Peyer's patch (tissue), 4 donors: ENCODE measurements around the gene AKAP13. TPM values are rescaled to one million over a fixed set of nuclear protein-coding genes. Genes with fewer than 3 reads are reported as not detected.
"Not testable (repeated sequence)": the region's sequence is repeated elsewhere in the genome, so short reads cannot be mapped to it uniquely, and the experiment has no call there.

Experiments
- DNase-seq, 3 donors: peaks; one replicate each; pipeline ENCODE4 v3.0.0-alpha.2; 2017 to 2019
- H3K27ac ChIP-seq, 4 donors: fragments of 200-600 bp; sonication (generic); one replicate each; pipeline ENCODE4 v1.5.1; 2016 to 2019
- H3K27me3 ChIP-seq, 2 donors: fragments of 200-600 bp; sonication (generic); one replicate each; pipeline ENCODE4 v1.5.1; 2019
- H3K36me3 ChIP-seq, 3 donors: fragments of 200-600 bp; sonication (generic); one replicate each; pipeline ENCODE4 v1.5.1; 2016 to 2019
- H3K4me1 ChIP-seq, 4 donors: fragments of 200-600 bp; sonication (generic); one replicate each; pipeline ENCODE4 v1.5.1; 2016 to 2019
- H3K4me3 ChIP-seq, 4 donors: fragments of 200-600 bp; sonication (generic); 1 replicate in 3 of 4; 2 replicates in 1 of 4; pipeline ENCODE4 v1.5.1; 2016 to 2019; ENCODE audit warnings: mild to moderate bottlenecking in 1 of 4
- H3K9me3 ChIP-seq, 4 donors: fragments of 200-600 bp; sonication (generic); one replicate each; pipeline ENCODE4 v1.5.1; 2016 to 2019; ENCODE audit warnings: mild to moderate bottlenecking in 1 of 4
- CTCF ChIP-seq, 6 experiments: fragments of 450-650 bp in 4 of 6; fragments of 200-600 bp in 2 of 6; sonication (generic) in 1 of 6; IDR thresholded peaks; one replicate each; pipeline ENCODE4 v1.5.1; 2017 to 2019; ENCODE audit warnings: antibody characterized with exemption in 6 of 6, mild to moderate bottlenecking in 3 of 6, moderate library complexity in 1 of 6
- POLR2A ChIP-seq, 2 donors: fragments of 450-650 bp; IDR thresholded peaks; one replicate each; pipeline ENCODE4 v1.5.1; 2017; ENCODE audit warnings: antibody characterized with exemption in 2 of 2, mild to moderate bottlenecking in 2 of 2, moderate library complexity in 2 of 2
- total RNA-seq, 4 donors: library from RNA; depleted of rRNA; stranded (reverse); fragments of >200 nt; gene quantifications; one replicate each; pipeline ENCODE4 v1.1.0, GENCODE V29; 2016

AKAP13 gene
- total RNA-seq, 4 donors from 2014 or later, result 166 to 742 (median 242) TPM

- H3K36me3 ChIP-seq, H3K27me3 ChIP-seq, H3K4me3 ChIP-seq, DNase-seq, H3K9me3 ChIP-seq: not testable (repeated sequence)
- H3K4me1 ChIP-seq, result peaks cover 0 to 13% (median 0%) of the 10 kb centered on the region in 4 donors
- H3K27ac ChIP-seq, result peak overlapping the region in 3 of 4 donors; percentile 17 to 53 (median 52)
Observed at GRCh38 chr15:85345196-85345918, 35.0 kb upstream of the AKAP13 start.

- not testable (repeated sequence) for H3K4me3 ChIP-seq, H3K27me3 ChIP-seq, H3K9me3 ChIP-seq, H3K36me3 ChIP-seq, DNase-seq
- Histone ChIP-seq H3K4me1 (peaks cover 0 to 13% (median 0%) of the 10 kb centered on the region in 4 donors), H3K27ac (peak overlapping the region in 1 of 4 donors; percentile 33)
- peak in 1 of 6 experiments; percentile 16 for TF ChIP-seq CTCF (IDR thresholded peaks at IDR 0.05)
Observed at GRCh38 chr15:85346462-85347084, 33.8 kb upstream of the AKAP13 start.

GRCh38 chr15:85347264-85348047, 32.9 kb upstream of the AKAP13 start:
- H3K36me3 ChIP-seq, H3K27ac ChIP-seq, DNase-seq, H3K4me3 ChIP-seq, H3K9me3 ChIP-seq, H3K27me3 ChIP-seq: not testable (repeated sequence)
- peaks cover 0 to 13% (median 0%) of the 10 kb centered on the region in 4 donors for H3K4me1 ChIP-seq

DNA sequence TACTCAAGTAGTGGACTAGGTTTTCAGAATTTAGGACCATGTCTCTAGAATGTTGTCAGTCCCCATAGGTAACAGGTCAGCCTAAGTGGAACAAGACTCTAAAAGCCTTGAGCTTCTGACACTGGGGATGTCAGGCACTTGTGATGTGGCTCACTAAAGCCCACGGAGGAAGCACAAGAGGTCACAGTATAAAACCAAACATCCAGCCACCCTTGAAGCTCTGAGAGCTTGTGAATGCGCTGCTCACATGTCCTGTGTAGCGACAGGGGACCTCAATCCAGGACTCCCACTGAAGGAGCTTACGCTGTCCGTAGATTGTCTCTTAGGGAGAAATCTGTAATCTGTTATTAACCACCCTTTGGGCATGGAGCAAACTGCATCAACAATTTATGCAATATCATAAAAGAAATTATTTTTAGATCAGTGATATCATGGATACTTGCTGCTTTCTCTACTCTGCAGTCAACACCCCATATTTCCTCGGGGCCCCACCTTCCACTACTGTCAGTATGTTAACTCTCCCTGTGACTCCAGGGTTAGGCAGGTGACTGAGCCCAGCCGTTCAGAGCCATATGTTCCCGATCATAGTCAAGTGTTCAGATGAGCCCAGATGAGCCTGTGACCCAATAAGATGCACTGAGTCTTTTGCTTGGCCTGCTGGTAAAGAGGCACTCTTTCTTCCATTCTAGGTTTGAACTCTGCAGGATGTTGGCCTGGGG, 32.2 kb upstream of the AKAP13 start:
- peaks cover 0 to 13% (median 0%) of the 10 kb centered on the region in 4 donors for H3K4me1 ChIP-seq

GRCh38 chr15:85349062-85349461, 31.3 kb upstream of the AKAP13 start:
- H3K27ac ChIP-seq, H3K36me3 ChIP-seq, H3K4me1 ChIP-seq, H3K9me3 ChIP-seq, H3K27me3 ChIP-seq, H3K4me3 ChIP-seq, DNase-seq: not testable (repeated sequence)

More for the DNA sequence above, 32.2 kb upstream of the AKAP13 start:
- not testable (repeated sequence) for H3K36me3 ChIP-seq, H3K4me3 ChIP-seq, H3K27me3 ChIP-seq, DNase-seq, H3K9me3 ChIP-seq, H3K27ac ChIP-seq

DNA sequence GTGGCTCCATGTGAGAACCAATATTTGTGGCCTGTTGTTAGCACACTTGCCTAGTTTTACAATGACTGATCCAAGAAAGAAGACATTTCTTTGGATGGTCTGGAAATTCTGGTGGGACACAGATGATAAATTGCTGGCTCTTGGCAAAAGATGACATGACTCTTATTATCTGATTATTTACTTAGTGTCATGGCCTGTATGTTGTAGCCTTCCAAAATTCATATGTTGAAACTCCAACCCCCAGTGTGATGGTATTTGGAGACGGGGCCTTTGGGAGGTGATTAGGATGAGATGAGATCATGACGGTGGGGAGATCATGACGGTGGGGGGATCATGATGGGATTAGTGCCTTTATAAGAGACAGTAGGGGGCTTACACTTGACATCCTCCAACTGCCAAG, 30.0 kb upstream of the AKAP13 start:
- Histone ChIP-seq H3K9me3 (no peaks in the 10 kb centered on the region), H3K4me1 (peaks cover 0 to 5% (median 0%) of the 10 kb centered on the region in 4 donors), H3K27me3 (no peaks in the 10 kb centered on the region), H3K4me3 (no peak overlapping the region), H3K27ac (no peak overlapping the region), H3K36me3 (no peaks in the 10 kb centered on the region)
- DNase-seq, result no peak
- TF ChIP-seq CTCF (IDR thresholded peaks at IDR 0.05), result no peak
- no peak for TF ChIP-seq POLR2A (IDR thresholded peaks at IDR 0.05)

DNA sequence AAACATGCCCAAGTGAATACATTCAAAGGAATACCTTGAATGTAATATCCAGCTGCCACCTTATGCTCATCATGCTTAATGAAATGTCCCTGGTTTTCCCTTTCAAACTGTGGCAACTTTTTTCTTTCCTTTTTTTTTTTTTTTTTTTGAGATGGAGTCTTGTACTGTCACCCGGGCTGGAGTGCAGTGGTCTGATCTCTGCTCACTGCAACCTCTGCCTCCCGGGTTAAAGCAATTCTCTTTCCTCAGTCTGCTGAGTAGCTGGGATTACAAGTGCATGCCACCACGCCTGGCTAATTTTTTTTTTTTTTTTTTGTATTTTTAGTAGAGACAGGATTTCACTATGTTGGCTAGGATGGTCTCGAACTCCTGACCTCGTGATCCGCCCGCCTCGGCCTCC, 28.9 kb upstream of the AKAP13 start:
- H3K9me3 ChIP-seq, H3K36me3 ChIP-seq, DNase-seq, H3K27me3 ChIP-seq, H3K27ac ChIP-seq, H3K4me3 ChIP-seq, H3K4me1 ChIP-seq: not testable (repeated sequence)

- no peak overlapping the region for H3K27ac ChIP-seq
- no peaks in the 10 kb centered on the region for H3K9me3 ChIP-seq
- H3K36me3 ChIP-seq, result no peaks in the 10 kb centered on the region
- TF ChIP-seq POLR2A (IDR thresholded peaks at IDR 0.05), result no peak
- no peak for TF ChIP-seq CTCF (IDR thresholded peaks at IDR 0.05)
- H3K27me3 ChIP-seq, result no peaks in the 10 kb centered on the region
- H3K4me1 ChIP-seq, result no peaks in the 10 kb centered on the region
- DNase-seq, result no peak
- no peak overlapping the region for H3K4me3 ChIP-seq
Observed at GRCh38 chr15:85351965-85352364, 28.4 kb upstream of the AKAP13 start.
